HUES48 (cell line): ENCODE results near the gene KAZN.

ENCODE experiments used
- H3K27ac ChIP-seq: one replicate; pipeline ENCODE4 v1.7.0; 2013; ENCODE audit warnings: low read depth, low read length, inconsistent platforms
- H3K27me3 ChIP-seq: 2 replicates; pipeline ENCODE4 v1.6.1; 2013; ENCODE audit warnings: mild to moderate bottlenecking, low read length; ENCODE audit not compliant: control insufficient read depth, insufficient read depth
- H3K36me3 ChIP-seq: 2 replicates; pipeline ENCODE4 v1.6.1; 2013; ENCODE audit warnings: low read length; ENCODE audit not compliant: control insufficient read depth, insufficient read depth
- H3K4me1 ChIP-seq: 2 replicates; pipeline ENCODE4 v1.6.1; 2013; ENCODE audit warnings: mild to moderate bottlenecking, low read length; ENCODE audit not compliant: control insufficient read depth, insufficient read depth
- H3K4me3 ChIP-seq: 2 replicates; pipeline ENCODE4 v1.5.1; 2013; ENCODE audit warnings: mild to moderate bottlenecking, low read depth, low read length
- H3K9ac ChIP-seq: 2 replicates; pipeline ENCODE4 v1.6.1; 2013; ENCODE audit warnings: mild to moderate bottlenecking, low read depth, low read length, moderate library complexity
- H3K9me3 ChIP-seq: 2 replicates; pipeline ENCODE4 v1.6.1; 2013; ENCODE audit warnings: low read length; ENCODE audit not compliant: control insufficient read depth, insufficient read depth

The KAZN gene

DNA sequence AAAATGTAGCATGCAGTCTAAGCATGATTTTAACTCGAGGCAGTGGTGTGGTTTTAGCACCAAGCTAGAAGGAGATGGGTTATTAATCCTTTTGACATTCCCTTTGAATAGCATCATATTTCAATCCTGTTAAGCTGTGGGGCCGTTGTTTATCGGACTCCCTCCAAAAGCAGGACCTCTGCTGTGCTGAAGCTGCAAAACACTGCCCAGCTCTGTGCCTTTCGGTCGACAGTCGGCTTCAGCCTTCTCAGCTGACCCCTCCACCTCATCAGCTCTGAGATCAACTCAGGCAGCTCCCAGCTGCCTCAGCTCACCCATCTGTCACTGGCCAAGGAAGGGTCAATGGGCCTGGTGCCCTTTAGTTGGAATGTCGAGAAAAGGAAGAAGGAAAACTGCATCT is 95.5 kb downstream of the KAZN start:
- no peak overlapping the region for H3K9ac ChIP-seq
- H3K4me1 ChIP-seq = no peaks in the 10 kb centered on the region
- no peak overlapping the region for H3K4me3 ChIP-seq
- H3K9me3 ChIP-seq = no peaks in the 10 kb centered on the region
- H3K36me3 ChIP-seq = no peaks in the 10 kb centered on the region
- no peak overlapping the region for H3K27ac ChIP-seq
- H3K27me3 ChIP-seq = no peaks in the 10 kb centered on the region

DNA sequence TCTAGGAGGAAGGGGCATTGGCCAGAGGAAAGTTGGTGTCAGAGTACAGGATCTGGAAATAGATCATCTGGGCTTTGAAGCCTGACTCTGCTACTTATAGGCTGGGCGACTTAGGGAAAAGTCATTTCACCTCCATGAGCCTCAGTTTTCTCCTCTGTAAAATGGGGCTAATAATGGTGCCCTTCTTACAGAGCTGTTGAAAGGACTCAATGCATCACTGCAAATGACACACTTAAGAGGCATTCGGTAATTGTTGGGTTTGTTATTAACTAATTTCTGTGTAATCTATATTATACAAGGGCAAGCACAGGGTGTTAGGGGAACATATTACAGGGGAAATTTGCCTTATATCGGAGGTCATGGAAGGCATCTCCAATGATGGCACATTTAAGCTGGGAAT is 96.1 kb downstream of the KAZN start:
- Histone ChIP-seq H3K4me3 (no peak overlapping the region), H3K27ac (no peak overlapping the region), H3K27me3 (no peaks in the 10 kb centered on the region), H3K4me1 (no peaks in the 10 kb centered on the region), H3K9ac (no peak overlapping the region), H3K9me3 (no peaks in the 10 kb centered on the region), H3K36me3 (no peaks in the 10 kb centered on the region)

DNA sequence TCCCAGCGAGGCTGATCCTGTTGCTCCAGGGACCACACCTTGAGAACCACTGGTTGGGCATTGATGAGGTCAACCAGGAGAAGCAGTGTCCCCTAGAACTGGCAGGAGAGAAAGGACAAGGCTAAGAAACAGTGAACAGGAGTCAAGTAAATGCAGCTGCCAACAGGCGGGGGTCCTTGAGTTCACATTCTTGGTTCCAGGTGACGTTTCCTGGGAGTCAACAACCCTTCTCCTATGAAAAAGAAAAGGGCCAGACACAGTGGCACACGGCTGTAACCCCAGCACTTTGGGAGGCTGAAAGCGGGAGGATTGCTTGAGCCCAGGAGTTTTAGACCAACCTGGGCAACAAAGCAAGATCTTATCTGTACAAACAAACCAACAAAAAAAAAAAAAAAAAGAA is 98.3 kb downstream of the KAZN start:
- Histone ChIP-seq H3K9ac (no peak overlapping the region), H3K27me3 (no peaks in the 10 kb centered on the region), H3K27ac (no peak overlapping the region), H3K9me3 (no peaks in the 10 kb centered on the region), H3K36me3 (no peaks in the 10 kb centered on the region), H3K4me3 (no peak overlapping the region), H3K4me1 (no peaks in the 10 kb centered on the region)

DNA sequence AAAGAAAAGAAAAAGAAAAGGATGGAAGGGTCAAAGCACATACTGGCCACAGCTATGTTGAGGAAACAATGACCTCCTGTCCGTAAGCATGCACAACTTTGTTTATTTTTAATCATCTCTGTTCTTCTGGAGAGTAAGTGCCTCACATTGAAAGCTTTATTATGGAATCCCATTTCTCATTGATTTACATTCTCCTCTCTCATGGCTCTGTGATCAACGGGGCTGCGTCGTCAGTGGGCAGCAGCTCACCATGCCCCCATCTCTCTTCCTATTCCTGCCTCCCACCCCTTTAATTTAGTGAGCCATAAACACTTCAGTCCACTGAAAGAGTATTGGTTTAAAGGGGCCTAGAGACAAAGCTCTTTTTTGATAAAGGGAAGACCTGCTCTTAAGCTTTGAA is 98.9 kb downstream of the KAZN start:
- no peaks in the 10 kb centered on the region for H3K36me3 ChIP-seq
- no peak overlapping the region for H3K9ac ChIP-seq
- no peak overlapping the region for H3K4me3 ChIP-seq
- H3K27ac ChIP-seq = no peak overlapping the region
- no peaks in the 10 kb centered on the region for H3K27me3 ChIP-seq
- no peaks in the 10 kb centered on the region for H3K4me1 ChIP-seq
- no peaks in the 10 kb centered on the region for H3K9me3 ChIP-seq

DNA sequence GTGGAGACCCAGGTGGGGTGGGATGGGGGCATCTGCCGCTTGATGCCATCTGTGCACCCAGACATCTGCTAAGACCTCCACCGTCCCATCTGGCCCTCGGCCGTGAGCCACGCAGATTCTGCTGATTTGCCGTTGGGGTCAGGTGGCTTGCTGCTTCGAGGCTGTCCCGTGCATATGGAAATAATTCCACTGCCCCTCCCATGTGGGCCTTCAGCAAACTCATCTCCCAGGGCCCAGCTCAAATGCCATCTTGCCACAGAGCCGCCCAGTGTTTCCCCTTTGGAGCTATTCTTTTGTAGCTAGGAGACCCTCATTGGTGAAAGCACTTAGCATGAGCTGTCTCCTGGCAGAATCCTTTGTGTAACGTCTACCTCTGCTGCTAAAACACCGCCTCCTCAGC is 99.8 kb downstream of the KAZN start:
- Histone ChIP-seq H3K9me3 (no peaks in the 10 kb centered on the region), H3K27me3 (no peaks in the 10 kb centered on the region), H3K27ac (no peak overlapping the region), H3K36me3 (no peaks in the 10 kb centered on the region), H3K4me3 (no peak overlapping the region), H3K4me1 (no peaks in the 10 kb centered on the region), H3K9ac (no peak overlapping the region)

DNA sequence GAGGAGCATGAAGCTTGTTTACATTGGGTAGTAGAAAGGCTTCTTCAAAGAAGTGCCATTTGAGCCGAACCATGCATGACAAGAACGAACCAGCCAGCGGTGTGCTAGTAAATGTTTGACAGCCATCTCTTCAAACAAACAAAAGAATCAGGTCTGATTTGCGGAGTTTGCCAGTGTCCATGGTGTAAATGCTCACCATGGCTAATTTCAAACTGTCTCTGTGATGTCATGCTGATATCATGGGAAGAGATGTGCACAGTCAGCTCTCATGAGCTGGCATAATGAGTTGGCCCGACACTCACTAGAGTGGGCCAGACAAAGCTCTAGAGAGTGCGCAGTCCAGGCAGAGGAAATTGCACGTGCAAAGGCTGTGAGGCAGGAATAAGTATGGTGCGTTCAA is 101.1 kb downstream of the KAZN start:
- H3K9ac ChIP-seq = no peak overlapping the region
- no peak overlapping the region for H3K4me3 ChIP-seq
- H3K9me3 ChIP-seq = no peaks in the 10 kb centered on the region
- H3K36me3 ChIP-seq = no peaks in the 10 kb centered on the region
- H3K4me1 ChIP-seq = no peaks in the 10 kb centered on the region
- no peaks in the 10 kb centered on the region for H3K27me3 ChIP-seq
- H3K27ac ChIP-seq = no peak overlapping the region

DNA sequence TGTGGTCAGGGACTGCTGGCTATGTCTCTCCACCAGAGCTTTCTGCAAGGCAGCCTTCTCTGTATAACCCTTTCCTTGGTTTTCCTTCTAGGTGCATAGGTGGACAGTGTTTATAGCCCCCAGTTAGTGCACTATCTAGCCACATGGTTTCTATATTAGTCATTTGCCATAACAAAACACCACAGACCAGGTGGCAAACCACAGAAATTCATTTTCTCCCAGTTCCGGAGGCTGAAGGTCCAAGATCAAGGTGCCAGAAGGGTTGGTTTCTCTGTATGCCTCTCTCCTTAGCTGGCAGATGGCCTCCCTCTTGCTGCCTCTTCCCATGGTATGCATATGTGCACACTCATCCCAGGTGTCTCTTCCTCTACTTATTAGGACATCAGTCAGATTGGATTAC is 106.4 kb downstream of the KAZN start:
- no peak overlapping the region for H3K4me3 ChIP-seq
- H3K4me1 ChIP-seq = no peaks in the 10 kb centered on the region
- peaks cover 24% of the 10 kb centered on the region; the same call in 1 of the 2 replicates for H3K9me3 ChIP-seq
- no peaks in the 10 kb centered on the region for H3K36me3 ChIP-seq
- H3K9ac ChIP-seq = no peak overlapping the region
- no peaks in the 10 kb centered on the region for H3K27me3 ChIP-seq
- H3K27ac ChIP-seq = no peak overlapping the region

DNA sequence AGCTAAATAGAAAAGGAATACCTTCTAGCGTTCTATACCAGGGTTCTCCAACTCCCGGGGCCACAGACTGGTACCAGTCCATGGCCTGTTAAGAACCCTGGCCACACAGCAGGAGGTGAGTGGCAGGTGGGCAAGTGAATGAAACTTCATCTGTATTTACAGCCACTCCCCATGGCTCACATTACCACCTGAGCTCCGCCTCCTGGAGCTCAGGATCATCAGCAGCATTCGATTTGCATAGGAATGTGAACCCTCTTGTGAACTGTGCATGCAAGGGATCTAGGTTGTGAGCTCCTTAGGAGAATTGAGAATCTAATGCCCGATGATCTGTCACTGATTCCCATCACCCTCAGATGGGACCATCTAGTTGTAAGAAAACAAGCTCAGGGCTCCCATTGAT is 107.3 kb downstream of the KAZN start:
- no peak overlapping the region for H3K27ac ChIP-seq
- H3K4me3 ChIP-seq = no peak overlapping the region
- H3K27me3 ChIP-seq = no peaks in the 10 kb centered on the region
- no peaks in the 10 kb centered on the region for H3K36me3 ChIP-seq
- no peaks in the 10 kb centered on the region for H3K4me1 ChIP-seq
- no peak overlapping the region for H3K9ac ChIP-seq
- H3K9me3 ChIP-seq = peaks cover 24% of the 10 kb centered on the region; the same call in 1 of the 2 replicates

DNA sequence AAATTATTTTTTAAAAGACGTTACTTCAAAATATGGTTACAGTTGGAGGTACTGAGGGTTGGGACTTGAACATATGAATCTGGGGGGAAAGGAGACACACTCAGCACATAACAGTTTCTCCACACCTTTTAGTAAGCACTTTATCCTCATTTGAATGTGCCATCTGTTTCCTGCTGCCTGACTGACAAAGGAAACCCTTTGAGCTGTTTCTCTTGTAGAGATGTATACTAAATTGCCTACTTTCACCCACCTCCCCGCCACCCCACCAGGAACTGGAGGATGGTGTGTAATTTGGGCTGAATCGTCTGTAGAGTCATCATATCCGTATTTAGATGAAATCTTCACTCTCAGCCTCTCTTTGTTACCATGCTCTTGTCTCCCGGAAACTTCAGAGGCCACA is 108.1 kb downstream of the KAZN start:
- H3K4me3 ChIP-seq = no peak overlapping the region
- peaks cover 24% of the 10 kb centered on the region; the same call in 1 of the 2 replicates for H3K9me3 ChIP-seq
- no peaks in the 10 kb centered on the region for H3K27me3 ChIP-seq
- H3K4me1 ChIP-seq = no peaks in the 10 kb centered on the region
- no peaks in the 10 kb centered on the region for H3K36me3 ChIP-seq
- H3K9ac ChIP-seq = no peak overlapping the region
- H3K27ac ChIP-seq = no peak overlapping the region

DNA sequence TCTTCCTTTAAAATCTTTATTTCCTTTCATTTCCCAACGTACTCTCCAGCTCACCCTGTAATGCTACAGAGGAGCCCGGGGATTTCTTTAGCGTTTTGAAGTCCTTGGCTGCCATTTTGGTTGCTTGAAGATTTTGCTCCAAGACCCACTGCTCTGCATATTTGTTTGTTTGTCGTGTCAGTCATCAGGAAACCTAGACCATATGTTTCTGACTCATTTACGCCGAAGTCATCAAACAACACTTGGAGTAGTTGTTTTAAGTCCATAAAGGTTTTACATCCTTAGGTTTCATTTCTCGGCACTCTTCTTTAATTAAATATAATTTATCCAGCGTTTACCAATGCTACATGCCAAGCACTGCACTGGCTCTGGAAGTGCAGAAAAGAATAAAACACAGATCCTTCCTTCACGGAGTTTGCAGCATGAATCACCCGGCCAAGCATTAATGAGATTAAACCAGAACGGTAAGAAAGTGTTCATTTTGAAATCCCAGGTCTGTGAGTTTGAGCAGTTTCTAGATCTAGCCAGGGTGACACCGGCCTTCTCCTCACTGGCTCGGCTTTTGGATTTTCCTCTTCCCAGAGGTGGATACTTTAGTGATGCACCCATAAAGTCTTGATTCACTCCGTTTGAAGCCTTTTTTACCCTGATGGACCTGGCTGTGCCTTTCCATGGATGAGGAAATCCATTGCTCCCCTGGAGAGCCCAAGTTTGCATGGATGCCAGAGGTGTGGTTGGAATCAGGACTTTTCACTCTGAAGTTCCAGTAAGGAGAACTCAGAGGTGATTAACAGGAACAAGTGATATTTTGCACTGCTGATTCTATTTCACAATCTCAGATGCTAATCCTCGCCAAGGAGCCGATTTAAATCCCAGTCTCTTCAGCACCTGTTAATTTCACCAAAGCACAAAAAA is 109.3 kb downstream of the KAZN start:
- no peaks in the 10 kb centered on the region for H3K4me1 ChIP-seq
- no peaks in the 10 kb centered on the region for H3K36me3 ChIP-seq
- no peak overlapping the region for H3K4me3 ChIP-seq
- H3K9me3 ChIP-seq = peaks cover 24% of the 10 kb centered on the region; the same call in 1 of the 2 replicates
- H3K27me3 ChIP-seq = no peaks in the 10 kb centered on the region
- no peak overlapping the region for H3K9ac ChIP-seq
- H3K27ac ChIP-seq = no peak overlapping the region

DNA sequence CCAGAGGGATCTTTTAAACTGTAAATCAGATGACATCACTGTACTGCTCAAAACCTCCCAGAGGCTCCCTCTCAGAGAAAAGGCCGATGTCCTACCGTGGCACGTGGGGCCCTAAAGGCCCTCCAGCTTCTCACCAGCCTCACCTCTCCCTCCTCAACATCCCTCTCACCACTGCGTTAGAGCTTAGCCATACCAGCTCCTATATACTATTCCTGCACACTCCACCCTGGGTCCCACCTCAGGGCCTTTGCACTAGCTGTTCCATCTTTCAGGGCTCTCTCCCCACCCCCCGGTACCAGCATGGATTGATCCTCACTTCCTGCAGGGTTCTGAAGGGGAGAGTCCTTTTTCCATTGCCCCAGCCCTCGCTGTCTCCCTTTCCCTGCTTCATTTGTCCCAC is 111.8 kb downstream of the KAZN start:
- peaks cover 24% of the 10 kb centered on the region; the same call in 1 of the 2 replicates for H3K9me3 ChIP-seq
- H3K4me1 ChIP-seq = no peaks in the 10 kb centered on the region
- no peaks in the 10 kb centered on the region for H3K27me3 ChIP-seq
- no peaks in the 10 kb centered on the region for H3K36me3 ChIP-seq
- H3K4me3 ChIP-seq = no peak overlapping the region
- H3K27ac ChIP-seq = no peak overlapping the region
- H3K9ac ChIP-seq = no peak overlapping the region
